Measurements from ENCODE around the gene MYO1B. TPM values are rescaled to one million over a fixed set of nuclear protein-coding genes. Genes with fewer than 3 reads are reported as not detected.

MYO1B gene
- total RNA-seq, 1 donor from 2014 or later = 81.0 TPM

GRCh38 chr2:191439481-191439880 lies 194.3 kb downstream of the MYO1B start:
- H3K4me1 Mint-ChIP-seq (ENCODE audit: unreplicated experiment) = peaks cover 3% of the 10 kb centered on the region
- no peak overlapping the region for H3K4me3 Mint-ChIP-seq (ENCODE audit: unreplicated experiment)
- no peaks in the 10 kb centered on the region for H3K27me3 Mint-ChIP-seq (ENCODE audit: unreplicated experiment)
- no peak for DNase-seq (ENCODE audit: low spot score)
- no peaks in the 10 kb centered on the region for H3K9me3 Mint-ChIP-seq (ENCODE audit: unreplicated experiment)
- H3K36me3 Mint-ChIP-seq (ENCODE audit: low read depth, unreplicated experiment) = no peaks in the 10 kb centered on the region
- no peak overlapping the region for H3K27ac Mint-ChIP-seq (ENCODE audit: unreplicated experiment)
- TF ChIP-seq CTCF (IDR thresholded peaks at IDR 0.05; ENCODE audit: unreplicated experiment) = no peak

GRCh38 chr2:191441496-191442214 lies 196.5 kb downstream of the MYO1B start:
- Mint-ChIP-seq H3K4me1 (ENCODE audit: unreplicated experiment) (peaks cover 3% of the 10 kb centered on the region), H3K36me3 (ENCODE audit: low read depth, unreplicated experiment) (no peaks in the 10 kb centered on the region), H3K27ac (ENCODE audit: unreplicated experiment) (no peak overlapping the region), H3K4me3 (ENCODE audit: unreplicated experiment) (no peak overlapping the region), H3K27me3 (ENCODE audit: unreplicated experiment) (no peaks in the 10 kb centered on the region), H3K9me3 (ENCODE audit: unreplicated experiment) (no peaks in the 10 kb centered on the region)
- TF ChIP-seq CTCF (IDR thresholded peaks at IDR 0.05; ENCODE audit: unreplicated experiment) = no peak
- no peak for DNase-seq (ENCODE audit: low spot score)

- TF ChIP-seq CTCF (IDR thresholded peaks at IDR 0.05; ENCODE audit: unreplicated experiment) = no peak
- H3K4me1 Mint-ChIP-seq (ENCODE audit: unreplicated experiment) = no peaks in the 10 kb centered on the region
- DNase-seq (ENCODE audit: low spot score) = no peak
- H3K4me3 Mint-ChIP-seq (ENCODE audit: unreplicated experiment) = no peak overlapping the region
- peaks cover 3% of the 10 kb centered on the region for H3K27me3 Mint-ChIP-seq (ENCODE audit: unreplicated experiment)
- H3K27ac Mint-ChIP-seq (ENCODE audit: unreplicated experiment) = no peak overlapping the region
- no peaks in the 10 kb centered on the region for H3K9me3 Mint-ChIP-seq (ENCODE audit: unreplicated experiment)
- no peaks in the 10 kb centered on the region for H3K36me3 Mint-ChIP-seq (ENCODE audit: low read depth, unreplicated experiment)
Observed at GRCh38 chr2:191443446-191443845, 198.2 kb downstream of the MYO1B start.

DNA sequence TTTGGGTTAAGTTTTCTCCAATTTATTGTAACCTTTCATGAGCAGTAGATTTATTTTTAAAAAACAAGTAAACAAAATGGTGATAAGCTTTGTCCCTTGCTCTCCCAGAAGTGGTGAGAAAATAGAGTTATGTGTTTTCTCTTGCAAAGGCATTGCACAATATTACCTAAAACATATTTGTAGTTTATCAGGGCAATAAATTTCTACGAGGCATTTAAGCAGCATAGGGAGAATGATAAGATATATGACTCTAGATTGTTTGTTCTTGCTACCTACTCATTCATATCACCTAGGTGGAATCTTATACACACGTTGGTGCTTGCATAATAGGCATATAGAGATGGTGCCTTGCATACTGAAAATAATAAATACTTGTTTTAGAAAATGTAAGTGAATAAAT lies 201.7 kb downstream of the MYO1B start:
- DNase-seq (ENCODE audit: low spot score) = no peak
- peaks cover 6% of the 10 kb centered on the region for H3K27me3 Mint-ChIP-seq (ENCODE audit: unreplicated experiment)
- no peaks in the 10 kb centered on the region for H3K36me3 Mint-ChIP-seq (ENCODE audit: low read depth, unreplicated experiment)
- no peaks in the 10 kb centered on the region for H3K4me1 Mint-ChIP-seq (ENCODE audit: unreplicated experiment)
- H3K4me3 Mint-ChIP-seq (ENCODE audit: unreplicated experiment) = no peak overlapping the region
- no peak overlapping the region for H3K27ac Mint-ChIP-seq (ENCODE audit: unreplicated experiment)
- no peak for TF ChIP-seq CTCF (IDR thresholded peaks at IDR 0.05; ENCODE audit: unreplicated experiment)
- no peaks in the 10 kb centered on the region for H3K9me3 Mint-ChIP-seq (ENCODE audit: unreplicated experiment)

DNA sequence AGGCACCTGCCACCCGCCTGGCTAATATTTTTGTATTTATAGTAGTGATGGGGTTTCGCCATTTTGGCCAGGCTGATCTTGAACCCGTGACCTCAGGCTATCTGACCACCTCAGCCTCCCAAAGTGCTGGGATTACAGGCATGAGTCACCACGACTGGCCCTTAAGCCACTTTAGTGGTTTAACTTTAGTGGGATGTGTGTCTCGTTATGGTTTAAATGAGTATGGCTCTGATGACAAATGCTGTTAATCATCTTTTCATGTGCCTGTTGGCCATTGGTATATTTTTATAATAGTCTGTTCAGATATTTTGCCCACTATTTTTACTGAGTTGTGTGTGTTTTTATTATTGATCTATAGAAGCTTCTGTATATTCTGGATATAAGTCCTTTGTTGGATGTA lies 205.9 kb downstream of the MYO1B start:
- Mint-ChIP-seq H3K4me3 (ENCODE audit: unreplicated experiment) (no peak overlapping the region), H3K27me3 (ENCODE audit: unreplicated experiment) (peaks cover 6% of the 10 kb centered on the region), H3K9me3 (ENCODE audit: unreplicated experiment) (peaks cover 5% of the 10 kb centered on the region)

More for the DNA sequence above, 205.9 kb downstream of the MYO1B start:
- TF ChIP-seq CTCF (IDR thresholded peaks at IDR 0.05; ENCODE audit: unreplicated experiment) = no peak
- Mint-ChIP-seq H3K36me3 (ENCODE audit: low read depth, unreplicated experiment) (no peaks in the 10 kb centered on the region), H3K27ac (ENCODE audit: unreplicated experiment) (no peak overlapping the region), H3K4me1 (ENCODE audit: unreplicated experiment) (no peaks in the 10 kb centered on the region)
- no peak for DNase-seq (ENCODE audit: low spot score)
